ENCODE data around the gene C19orf33.
A peak's percentile ranks its signal among the peaks of the same experiment; 100 is the strongest.
"Not testable (repeated sequence)": the region's sequence is repeated elsewhere in the genome, so short reads cannot be mapped to it uniquely, and the experiment has no call there.

The C19orf33 gene

DNA sequence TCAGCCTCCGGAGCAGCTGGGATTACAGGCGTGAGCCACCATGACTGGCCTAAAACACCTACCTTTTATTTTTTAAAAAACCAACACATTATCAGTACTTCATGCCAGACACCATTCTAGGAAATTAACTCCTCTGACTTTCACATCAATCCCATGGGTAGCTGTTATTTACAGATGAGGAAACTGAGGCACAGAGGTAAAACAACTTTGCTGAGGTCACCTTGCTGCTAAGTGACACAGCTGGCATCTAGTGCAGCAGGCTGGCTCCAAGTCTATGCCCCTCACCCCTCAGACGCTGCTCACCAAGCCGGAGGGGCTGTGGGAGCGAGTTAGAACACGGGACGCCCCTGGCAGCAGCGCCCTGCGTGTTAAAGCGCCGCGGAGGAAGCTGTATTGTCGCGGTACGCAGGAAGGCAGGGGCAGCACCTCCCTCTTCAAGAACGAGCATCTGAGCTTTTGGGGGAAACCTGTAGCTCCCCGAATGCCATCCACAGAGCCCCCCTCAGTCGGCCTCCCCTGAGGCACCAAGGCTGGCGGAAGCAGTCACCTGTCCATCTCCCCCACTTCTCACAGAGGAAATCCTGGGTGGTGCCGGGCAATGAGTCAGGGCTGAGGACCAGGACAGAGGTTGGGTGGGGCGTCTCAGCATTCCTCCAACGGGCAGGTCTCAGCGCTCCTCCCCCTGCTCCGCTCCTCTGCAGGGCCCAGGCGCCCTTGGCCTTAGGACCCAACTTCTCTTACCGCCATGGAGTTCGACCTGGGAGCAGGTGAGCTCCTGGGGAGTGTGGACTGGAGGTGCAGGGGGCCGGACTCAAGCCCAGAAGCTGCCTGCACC, at the start of gene C19orf33:
Gene C19orf33, plus strand, starts transcription at position 735 of the 835 bp plus-strand sequence. Its CDS starts 11 bp downstream, at position 746.
- DNase-seq (ENCODE audit: low read depth), result no peak

DNA sequence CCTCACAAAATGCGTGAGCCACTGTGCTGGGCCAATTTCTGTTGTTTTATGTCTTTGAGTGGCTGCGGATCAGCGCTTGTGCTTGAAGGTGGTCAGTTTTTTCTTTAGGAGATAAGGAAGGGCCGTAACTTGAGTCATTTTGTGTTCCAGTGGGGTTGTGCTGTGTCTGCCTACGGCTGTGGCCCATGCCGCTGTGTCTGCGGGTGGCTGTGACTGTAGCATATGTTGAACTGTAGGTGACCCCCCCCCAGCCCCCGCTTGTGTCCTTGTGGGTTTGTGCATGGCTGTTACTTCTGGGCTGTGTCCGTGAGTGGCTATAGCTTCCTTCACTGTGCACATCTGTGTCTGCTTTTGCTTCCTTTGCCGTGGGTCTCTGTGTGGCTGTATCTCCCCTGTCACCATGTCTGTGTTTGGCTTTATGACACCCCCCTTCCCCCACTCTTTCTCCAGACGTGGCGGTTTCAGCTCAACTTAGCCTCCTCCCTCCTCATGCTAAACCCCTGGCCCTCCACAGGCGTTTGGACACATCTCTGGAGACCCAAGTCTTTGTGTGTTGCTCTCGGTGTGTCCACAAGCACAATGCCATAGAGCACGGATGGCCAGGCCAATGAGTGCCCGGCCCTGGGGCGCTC, 48.6 kb upstream of the C19orf33 start:
- no peak for DNase-seq (ENCODE audit: low read depth)

GRCh38 chr19:38261942-38262341, 42.1 kb upstream of the C19orf33 start:
- not testable (repeated sequence) for DNase-seq (ENCODE audit: low read depth)

- no peak for DNase-seq (ENCODE audit: low read depth)
These were observed 41.3 kb upstream of the C19orf33 start for GRCh38 chr19:38262585-38263268.

DNA sequence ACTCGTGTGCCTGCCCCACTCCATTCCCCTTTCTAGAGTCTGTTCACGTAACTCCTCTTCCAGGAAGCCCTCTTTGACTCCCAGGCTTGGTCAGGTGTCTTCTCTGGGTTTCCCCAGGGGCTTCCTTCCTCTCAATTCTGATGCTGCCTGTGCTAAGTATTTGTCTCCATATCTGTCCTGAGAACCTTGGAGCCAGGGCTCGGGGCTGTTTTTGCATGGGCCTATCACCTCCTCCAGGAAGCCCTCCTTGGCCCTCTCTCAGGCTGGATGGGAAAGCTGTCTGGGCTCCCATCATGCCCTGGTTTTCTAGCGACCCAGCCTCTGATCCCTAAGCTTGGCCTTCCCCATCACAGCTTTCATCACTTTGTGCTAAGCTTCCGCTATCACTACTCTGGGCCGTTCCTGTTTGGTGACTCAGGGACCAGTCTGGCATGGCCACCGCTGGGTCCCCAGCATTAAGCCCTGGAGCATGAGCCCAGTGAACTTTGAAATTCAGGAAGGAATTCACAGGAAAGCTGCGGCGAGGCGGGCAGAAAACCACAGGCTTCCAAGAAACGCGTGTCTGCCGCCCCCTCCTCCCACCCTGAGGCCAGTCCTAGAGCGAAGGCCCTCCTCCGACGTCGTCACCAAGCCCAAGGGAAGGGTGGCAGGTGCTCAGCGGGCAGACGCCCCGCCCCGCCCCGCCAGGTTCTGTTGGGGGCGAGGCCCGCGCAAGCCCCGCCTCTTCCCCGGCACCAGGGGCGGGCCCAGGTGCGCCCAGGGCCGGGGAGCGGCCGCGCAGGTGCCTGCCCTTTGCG, 40.2 kb upstream of the C19orf33 start:
- peak; percentile 65 for DNase-seq (ENCODE audit: low read depth)

GRCh38 chr19:38264486-38265212, 39.4 kb upstream of the C19orf33 start, which contains the start of gene SPINT2:
SPINT2 (plus strand) TSS chr19:38264573; CDS start chr19:38264893, 320 bp downstream.
- DNase-seq (ENCODE audit: low read depth), result no peak

DNA sequence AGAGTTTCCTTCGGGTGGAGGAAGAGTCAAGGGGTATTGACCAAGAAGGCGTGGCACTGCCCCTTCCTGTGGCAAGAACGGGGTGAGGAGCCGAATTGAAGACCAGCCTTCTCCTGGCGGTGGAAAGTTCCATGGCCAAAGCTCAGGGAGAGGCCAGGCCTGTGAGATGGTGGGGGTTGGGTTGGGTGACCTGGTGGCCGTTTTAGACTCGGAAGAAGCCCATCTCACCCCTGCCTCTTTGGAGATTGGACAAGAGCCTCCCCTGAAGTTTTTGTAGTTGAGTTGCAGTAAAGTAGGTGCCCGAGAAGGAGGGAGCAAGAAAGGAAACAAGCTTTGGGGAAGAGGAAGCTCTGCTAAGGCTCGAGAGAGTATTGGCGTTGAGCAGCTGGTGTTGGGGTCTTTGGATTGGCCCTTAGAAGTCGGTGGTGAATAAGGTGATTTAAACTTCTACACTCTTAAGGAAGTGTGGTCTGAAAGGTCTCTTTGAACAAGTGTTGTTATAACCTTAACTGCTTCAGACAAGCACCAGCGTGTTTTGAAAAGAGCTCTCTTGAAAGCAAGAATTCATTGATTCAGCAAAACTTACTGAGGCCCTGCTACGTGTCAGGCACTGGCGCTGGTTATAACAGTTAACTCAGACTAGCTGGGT, 38.7 kb upstream of the C19orf33 start:
- DNase-seq (ENCODE audit: low read depth), result no peak

DNA sequence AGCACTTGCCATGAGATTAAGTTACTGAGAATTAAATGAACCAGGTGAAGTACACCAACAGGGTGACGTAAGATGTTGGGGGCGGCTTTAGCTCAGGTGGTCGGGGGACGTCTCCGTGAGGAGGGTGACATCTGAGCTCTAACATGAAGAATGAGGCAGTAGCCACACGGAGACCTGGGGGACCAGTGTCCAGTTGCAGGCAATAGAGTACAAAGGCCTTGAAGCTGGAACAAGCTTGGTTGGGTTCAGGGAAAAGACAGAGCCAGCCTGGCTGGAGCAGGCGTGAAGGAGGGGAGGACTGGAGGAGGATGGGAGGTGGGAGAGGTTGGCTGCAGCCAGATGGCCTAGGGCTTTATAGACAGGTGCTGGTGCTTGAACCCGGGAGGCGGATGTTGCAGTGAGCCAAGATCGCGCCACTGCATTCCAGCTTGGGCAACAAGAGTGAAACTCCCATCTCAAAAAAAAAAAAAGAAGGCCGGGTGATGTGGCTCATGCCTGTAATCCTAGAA, 38.1 kb upstream of the C19orf33 start:
- no peak for DNase-seq (ENCODE audit: low read depth)

DNA sequence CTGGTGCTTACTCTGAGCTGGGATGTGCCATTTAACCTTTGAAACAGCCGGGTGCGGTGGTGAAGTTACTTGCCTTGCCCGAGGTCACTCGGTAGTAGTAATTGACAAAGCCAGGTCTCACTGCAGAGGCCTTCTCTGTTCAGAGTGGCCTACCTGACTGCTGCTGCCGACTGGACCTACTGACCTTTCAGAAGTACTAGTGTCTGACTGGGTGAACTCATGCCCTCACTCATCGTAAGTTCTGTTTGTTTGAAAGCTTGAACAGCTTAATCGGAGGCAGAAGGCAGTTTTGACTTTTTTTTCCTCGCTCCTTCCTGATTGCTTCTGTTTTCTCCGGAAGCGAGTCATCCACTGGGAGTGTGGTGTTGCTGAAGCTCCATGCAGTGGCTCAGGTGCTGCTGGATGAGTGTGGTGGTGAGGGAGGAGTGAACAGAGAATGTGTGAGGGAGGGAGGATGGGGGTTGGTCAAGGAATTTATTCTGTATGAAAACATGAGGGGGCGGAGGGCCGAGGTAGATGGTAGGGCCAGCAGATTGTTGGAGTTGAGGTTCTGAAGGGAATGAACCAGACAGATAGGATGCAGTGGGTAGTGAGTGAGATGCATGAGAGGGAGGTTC, 37.0 kb upstream of the C19orf33 start:
- no peak for DNase-seq (ENCODE audit: low read depth)

GRCh38 chr19:38267761-38268483, 36.1 kb upstream of the C19orf33 start:
- DNase-seq (ENCODE audit: low read depth), result no peak

DNA sequence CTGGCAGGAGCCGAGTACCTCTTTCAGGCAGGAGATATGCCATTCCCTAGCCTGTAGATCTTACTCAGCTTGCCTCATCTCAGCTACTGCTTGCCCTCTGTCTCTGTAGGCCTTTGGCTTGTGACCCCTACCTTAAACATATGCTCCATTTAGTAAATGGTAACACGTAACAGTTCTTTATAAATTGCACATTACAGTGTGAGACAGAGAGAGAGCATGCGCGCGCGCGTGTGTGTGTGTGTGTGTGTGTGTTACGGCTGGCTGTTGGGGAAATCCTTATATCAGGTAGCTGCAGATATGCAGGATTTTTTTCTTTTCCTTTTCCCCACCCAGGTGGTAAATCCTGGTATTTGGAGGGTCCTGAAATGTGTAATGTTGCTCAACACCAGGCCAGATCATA, 35.5 kb upstream of the C19orf33 start:
- no peak for DNase-seq (ENCODE audit: low read depth)

GRCh38 chr19:38270587-38271167, 33.4 kb upstream of the C19orf33 start:
- DNase-seq (ENCODE audit: low read depth), result no peak

DNA sequence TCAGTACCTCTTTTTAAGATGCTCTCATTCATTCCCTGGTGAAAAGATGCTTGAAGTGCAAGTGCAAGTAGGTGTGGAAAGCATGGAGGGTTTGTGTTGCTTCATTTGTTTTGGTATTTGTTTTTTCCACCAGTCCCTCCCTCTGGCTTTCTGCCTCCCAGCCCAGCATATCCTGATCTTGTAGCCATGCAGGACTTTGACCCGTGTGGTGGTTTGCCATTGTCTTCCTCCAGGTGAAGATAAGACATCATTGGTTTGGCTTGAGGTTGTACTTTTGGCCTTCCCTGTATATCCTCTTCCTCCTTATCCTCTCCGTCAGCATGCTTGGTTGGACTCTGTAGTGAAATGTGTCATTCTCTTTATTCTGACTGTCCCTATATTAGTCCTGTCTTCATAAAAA, 30.6 kb upstream of the C19orf33 start:
- DNase-seq (ENCODE audit: low read depth), result no peak

DNA sequence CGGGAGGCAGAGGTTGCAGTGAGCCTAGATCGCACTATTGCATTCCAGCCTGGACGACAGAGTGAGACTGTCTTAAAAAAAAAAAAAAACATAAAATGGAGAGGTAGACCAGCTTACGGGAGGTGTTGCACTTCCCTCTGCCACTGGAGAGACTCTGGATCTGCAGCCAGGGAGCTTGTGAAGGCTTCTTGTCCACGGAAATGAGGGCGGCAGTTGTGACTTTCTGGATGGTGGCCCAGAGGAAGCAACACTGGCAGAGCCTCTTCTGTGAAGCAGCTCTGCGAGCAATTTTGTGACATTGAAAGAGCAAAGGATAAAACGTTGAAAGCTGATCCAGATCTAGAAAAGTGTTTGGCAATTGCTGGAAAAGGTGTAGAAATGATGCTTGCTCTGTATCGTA, 29.3 kb upstream of the C19orf33 start:
- no peak for DNase-seq (ENCODE audit: low read depth)

DNA sequence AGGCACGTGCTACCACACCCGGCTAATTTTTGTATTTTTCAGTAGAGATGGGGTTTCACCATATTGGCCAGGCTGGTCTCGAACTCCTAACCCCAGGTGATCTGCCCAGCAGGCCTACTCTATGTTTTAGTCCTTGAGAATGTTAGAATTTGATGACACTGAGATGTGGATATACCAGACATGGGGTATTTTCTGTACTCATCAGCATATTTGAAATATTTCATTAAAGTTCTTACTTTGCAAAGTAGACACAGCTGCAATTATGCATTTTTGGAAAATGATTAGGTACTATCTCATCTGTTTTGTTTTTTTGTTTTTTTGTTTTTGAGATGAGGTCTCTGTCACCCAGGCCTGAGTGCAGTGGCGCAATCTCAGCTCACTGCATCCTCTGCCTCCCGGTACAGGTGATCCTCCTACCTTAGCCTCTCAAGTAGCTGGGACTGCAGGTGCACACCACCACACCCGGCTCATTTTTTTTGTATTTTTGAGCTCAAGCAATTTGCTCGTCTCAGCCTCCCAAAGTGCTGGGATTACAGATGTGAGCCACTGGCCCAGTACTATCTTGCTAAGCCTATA, 27.0 kb upstream of the C19orf33 start:
- DNase-seq (ENCODE audit: low read depth), result no peak

- no peak for DNase-seq (ENCODE audit: low read depth)
These were observed 26.5 kb upstream of the C19orf33 start for GRCh38 chr19:38277549-38277948.

DNA sequence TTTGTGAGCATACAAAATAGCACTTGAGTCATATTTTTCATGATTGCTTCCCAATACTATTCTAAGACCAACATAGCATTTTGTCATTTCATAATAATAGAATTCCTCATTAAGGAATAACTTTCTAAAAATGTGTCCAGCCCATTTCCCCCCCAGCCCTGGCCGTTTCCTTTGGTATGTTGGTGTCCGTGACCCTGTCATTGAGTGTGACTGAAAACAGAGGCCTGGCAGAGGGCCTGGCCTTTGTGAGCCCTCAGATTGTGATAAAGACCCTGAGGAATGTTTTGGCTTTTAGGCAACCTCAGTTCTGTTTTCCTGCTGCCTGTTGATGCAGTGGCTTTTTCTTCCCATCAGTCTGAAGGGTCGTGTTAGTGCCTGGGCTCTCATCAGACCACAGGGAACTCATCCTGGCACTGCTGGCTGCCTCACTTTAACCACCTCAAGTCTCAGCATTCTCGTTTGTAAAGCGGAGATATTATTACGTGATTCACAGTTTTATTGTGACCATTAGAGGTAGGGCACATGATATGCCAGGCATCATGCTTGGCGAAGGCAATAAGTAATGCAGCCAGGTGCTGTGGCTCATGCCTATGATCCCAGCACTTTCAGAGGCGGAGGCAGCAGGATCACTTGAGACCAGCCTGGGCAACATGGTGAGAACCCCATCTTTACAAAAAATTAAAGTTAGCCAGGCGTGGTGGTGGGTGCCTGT, 25.9 kb upstream of the C19orf33 start:
- no peak for DNase-seq (ENCODE audit: low read depth)

- no peak for DNase-seq (ENCODE audit: low read depth)
These were observed 25.3 kb upstream of the C19orf33 start for GRCh38 chr19:38278751-38279150.

Measured in activated T-cell treated with anti-CD3 and anti-CD28 coated beads for 1 hour (primary cell).